NCI-H146 treated with DMSO at 0.1 percent for 48 hours (cell line): ENCODE results near the gene APOL6.
"Not testable (repeated sequence)": the region's sequence is repeated elsewhere in the genome, so short reads cannot be mapped to it uniquely, and the experiment has no call there.

Experiments used
- DNase-seq: peaks from one replicate; lab custom pipeline; 2025; ENCODE audit not compliant: unreplicated experiment; lab: John Stamatoyannopoulos, UW

Gene APOL6

DNA sequence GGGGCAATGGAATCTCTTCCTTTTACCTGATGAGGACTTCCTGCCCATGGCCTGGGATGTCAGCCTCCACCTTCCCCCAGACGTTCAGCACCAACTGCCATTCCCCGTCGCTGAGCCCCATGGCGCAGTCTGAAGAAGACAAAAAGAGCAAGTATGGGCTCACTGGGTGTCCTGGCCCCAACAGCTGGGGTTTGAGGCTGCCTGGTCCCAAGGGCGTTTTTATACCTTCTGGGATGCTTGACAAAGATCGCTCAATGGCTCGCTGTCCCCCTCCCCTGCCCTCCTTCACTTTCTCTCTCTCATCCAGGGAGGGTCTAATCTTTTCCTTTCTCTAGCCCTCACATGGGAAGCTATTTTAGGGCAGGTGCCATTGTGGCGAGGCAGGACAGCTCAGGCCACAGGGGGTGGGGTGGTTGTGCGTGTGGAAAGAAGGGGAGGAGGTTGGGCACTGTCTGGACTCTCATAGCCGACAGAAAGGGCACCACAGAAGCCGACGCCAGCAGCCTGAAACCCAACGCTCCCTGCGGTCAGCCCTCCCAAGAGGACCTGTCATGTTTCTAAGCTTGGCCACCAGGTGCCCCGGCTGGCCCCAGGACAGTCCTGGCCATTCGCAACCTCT lies 31.0 kb upstream of the APOL6 start, which contains the start of gene MB:
MB (minus strand) TSS at position 193 of the 619 bp plus-strand sequence; CDS start at position 121, 72 bp downstream.
- no peak for DNase-seq

GRCh38 chr22:35618427-35619223 lies 29.6 kb upstream of the APOL6 start:
- DNase-seq, result no peak

DNA sequence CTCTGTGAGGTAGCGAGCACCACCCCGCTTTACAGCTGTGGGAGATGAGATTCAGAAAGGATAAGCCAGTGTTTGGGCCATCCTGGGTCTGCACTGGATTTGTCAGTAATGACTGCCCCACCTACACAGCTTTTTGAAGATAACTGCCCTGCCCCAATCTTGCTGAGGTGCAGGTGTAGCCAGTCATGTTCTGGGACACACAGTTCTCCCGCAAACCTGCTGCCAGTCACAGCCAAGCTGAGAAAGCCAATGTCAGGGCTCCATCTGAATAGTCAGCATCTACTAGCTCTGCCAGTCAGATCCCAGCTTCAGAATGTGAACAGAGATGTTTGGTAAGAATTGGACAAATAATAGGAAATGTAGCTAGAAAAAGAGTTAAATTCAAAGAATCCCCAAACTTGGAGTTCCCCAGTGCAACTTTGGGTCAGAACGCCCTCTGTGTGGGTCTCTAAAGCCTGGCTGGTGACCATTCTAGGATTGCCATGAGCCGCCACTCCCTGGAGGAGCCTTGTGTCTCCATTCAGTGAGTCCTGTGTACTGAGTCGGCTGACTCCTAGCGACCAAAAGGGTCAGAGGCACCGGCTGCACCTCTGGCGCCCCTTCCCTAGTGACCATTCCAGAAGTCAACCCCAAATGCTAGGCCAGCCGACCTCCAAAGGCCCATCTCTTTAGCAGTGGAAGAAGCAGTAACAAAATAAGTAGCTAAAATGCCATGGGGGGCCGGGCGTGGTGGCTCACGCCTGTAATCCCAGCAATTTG lies 28.7 kb upstream of the APOL6 start:
- no peak for DNase-seq

DNA sequence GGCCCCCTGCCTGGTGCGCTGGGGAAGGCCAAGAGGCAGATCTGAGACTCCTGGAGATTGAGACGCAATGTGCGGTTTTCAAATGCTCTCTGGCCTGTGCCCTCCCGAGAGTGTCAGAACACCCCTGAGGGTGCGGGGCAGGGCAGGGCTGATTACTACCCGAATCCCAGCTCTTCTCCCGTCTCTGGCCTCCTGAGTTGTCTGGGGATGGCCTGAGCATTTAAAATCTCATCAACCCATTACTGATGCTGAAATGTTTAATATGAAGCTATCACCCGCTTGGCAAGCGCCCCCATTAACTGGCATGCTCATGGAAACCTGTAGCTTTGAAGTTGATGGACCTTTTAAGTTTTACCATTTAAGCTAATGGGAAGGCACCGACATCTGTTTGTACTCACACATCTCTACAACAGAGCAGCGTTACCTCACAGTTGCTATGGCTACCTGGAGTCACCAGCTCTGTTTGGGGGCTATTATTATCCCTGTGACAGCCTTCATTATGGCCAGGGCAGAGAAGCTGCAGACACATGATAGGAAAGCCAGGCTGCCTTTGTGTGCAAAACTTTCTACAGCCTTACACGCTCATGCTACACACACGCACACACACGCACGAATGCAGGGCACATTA lies 27.5 kb upstream of the APOL6 start:
- DNase-seq, result peak; percentile 4

- no peak for DNase-seq
Measured at GRCh38 chr22:35621451-35621850, 26.8 kb upstream of the APOL6 start.

DNA sequence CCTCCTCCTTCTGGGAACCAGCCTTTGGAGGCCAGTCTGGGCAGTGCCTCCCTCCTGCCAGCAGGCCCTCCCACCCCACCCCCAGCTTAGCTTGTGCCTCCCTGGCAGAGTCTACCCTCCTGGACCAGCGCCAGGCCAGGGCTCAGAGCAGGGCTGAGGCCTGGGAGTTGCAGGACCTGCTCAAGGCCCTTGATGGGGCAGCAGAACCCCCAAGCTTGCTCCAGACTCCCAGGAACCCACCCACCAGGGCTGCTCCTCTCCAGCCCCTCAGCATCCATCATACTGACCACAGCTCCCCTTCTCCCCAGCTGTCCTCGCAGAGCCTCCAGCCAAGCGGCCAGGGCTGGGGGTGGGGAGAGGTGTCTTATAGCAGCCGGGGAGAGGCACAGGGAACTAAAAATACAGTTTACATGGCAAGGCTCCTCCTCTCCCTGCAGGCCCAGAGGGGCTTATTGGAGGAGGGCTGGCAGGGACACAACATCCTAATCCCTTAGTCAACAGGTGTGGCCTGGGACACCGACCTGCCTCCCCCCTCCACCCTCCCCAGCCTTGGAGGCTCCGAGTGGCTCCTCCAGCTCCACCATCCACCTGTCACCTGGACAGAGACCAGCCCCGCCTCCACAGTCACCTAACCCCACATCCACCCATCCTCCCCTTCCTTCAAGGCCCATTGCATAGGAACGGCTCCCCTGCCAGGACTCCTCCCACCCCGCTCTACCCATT lies 25.9 kb upstream of the APOL6 start:
- peak; percentile 6 for DNase-seq

GRCh38 chr22:35623885-35624284 lies 24.4 kb upstream of the APOL6 start:
- not testable (repeated sequence) for DNase-seq

GRCh38 chr22:35624547-35624946 lies 23.7 kb upstream of the APOL6 start:
- no peak for DNase-seq

- peak; percentile 5 for DNase-seq
Measured at GRCh38 chr22:35625763-35626432, 22.3 kb upstream of the APOL6 start.

- DNase-seq, result peak; percentile 59
Measured at GRCh38 chr22:35627267-35628041, 20.8 kb upstream of the APOL6 start.

DNA sequence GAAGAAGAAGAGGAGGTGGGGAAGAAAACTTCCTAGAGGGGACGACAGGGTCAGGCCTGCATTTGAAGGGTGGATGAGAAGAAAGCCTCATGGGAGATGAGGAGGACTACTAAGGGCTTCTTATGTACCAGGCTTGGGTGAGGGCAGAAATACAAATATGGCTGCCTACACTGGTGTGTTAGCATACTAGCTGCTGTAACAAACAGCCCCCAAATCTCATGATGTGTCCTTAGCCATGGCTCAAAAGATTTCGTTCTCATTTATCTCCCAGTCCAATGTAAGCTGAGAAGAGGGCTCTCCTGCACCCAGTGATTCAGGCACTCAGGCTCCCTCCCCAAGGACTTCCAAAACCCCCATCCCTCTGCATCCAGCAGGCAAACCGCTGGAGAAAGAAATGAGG lies 19.5 kb upstream of the APOL6 start:
- DNase-seq, result no peak

DNA sequence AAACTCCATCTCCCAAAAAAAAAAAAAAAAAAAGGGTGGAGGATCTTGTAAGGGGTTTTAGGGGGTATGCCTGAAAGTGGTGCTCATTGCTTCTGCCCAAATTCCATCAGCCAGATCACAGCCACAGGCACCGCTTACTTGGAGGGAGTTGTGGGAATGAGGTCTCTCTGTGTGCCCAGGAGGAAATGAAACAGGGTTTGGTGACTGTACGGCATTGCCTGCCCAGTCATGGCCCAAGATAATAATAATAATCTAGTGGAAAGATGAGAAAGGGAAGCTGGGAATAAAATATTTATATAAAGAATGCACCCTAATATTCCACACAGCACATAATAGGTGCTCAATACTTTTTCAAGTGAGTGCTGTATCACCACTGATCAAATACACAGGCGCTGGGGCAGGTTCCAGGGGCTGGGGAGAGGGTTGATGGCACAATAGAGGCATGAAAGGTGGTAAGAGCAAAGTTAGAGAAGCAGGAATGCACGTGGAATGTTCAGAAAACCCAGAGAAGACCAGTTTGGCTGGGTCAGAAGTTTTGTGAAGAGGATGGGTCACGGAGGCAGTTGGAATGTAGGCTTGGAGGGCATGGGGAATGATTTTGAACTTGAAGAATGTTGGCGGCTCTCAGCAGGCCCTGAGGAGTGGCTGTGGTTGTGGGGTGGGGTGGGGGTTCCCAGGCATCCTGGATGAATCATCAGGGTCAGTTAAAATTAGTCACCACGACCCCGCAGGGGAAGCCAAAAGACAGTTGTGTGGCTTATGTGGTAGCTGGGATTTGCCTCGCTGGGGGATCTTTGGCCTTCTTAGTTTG lies 18.6 kb upstream of the APOL6 start:
- no peak for DNase-seq

- DNase-seq, result no peak
Measured at GRCh38 chr22:35630387-35630793, 17.9 kb upstream of the APOL6 start.

DNA sequence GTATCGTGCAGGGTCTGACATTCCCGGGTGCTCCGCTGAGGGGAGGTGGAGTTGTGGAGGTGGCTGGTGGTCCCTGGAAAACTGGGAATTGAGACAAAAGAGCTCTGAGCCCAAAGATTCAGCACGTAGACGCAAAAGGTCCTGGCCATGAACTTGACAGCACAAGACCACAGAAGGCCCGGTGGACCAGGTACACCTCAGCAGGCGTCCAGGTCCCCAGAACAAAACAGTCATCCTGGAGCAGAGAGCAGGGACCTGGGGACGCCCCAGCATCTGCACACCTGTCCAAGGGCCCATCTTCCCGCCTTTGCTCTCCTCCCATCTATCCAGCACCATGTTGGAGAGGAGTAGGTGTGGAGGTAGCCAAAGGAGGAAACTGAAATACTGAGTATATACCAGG lies 17.4 kb upstream of the APOL6 start:
- no peak for DNase-seq

- DNase-seq, result peak; percentile 2
Measured at GRCh38 chr22:35631597-35631996, 16.6 kb upstream of the APOL6 start.

- no peak for DNase-seq
Measured at GRCh38 chr22:35632935-35633334, 15.3 kb upstream of the APOL6 start.

DNA sequence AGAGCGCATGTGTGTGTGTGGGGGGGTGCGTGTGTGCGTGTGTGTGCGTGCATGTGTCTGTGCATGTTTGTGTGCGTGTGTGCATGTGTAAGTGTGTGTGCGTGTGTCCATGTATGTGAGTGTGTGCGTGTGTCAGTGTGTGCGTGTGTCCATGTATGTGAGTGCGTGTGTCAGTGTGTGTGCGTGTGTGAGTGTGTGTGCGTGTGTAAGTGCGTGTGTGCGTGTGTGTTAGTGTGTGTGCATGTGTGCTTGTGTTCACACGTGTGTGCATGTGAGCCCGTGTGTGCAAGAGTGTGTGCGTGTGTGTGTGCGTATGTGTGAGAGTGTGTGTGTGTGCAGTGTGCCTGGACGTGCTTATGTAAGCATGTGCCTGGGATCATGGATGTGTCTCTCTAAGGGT lies 14.7 kb upstream of the APOL6 start:
- no peak for DNase-seq

DNA sequence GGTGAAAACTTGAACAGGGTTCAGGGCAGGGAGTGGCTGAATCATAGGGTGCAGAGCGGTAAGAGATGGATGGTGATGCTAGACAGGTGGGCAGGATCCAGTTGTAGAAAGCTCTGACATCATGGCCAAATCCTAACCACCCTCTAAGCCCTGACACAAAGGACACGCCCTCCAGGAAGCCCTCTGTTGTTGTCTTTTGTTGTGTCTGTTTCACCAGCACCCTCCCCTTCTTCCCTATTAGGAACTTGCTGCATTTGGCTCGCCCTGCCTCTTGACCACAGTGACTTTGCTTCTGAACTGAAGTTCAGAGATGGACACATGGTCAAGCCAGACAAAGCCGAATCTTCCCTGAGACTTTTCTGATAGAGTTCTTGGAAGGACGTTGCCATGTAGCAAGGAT lies 14.2 kb upstream of the APOL6 start:
- no peak for DNase-seq
